Activated CD8-positive, alpha-beta memory T cell treated with anti-CD3 and anti-CD28 coated beads, Interleukin-2, amount 10 ng/mL, durations not matched to agents 7 days and 5 days (primary cell): ENCODE measurements around the gene INTS2. TPM values are rescaled to one million over a fixed set of nuclear protein-coding genes. Genes with fewer than 3 reads are reported as not detected.

Experiments
- ATAC-seq: fragments of 150-1000 bp; cut with Tn5 transposase; one replicate; pipeline ENCODE4 v1.10.0; 2021; ENCODE audit warnings: moderate library complexity
- CTCF ChIA-PET: fragments of 350-600 bp; sonication (Branson Sonifier 250); formaldehyde crosslinking; loops from one replicate; lab custom pipeline; 2021; ENCODE audit warnings: antibody characterized with exemption; lab: Charles Lee
- DNase-seq: peaks from one replicate; pipeline ENCODE4 v3.0.0-alpha.2; 2020
- H3K27ac Mint-ChIP-seq: one replicate; pipeline ENCODE4 v1.8.0; 2021; ENCODE audit warnings: mild to moderate bottlenecking, mixed read lengths
- H3K27me3 Mint-ChIP-seq: one replicate; pipeline ENCODE4 v1.8.0; 2021; ENCODE audit warnings: mixed read lengths
- H3K36me3 Mint-ChIP-seq: one replicate; pipeline ENCODE4 v1.8.0; 2021; ENCODE audit warnings: mild to moderate bottlenecking, mixed read lengths
- H3K4me1 Mint-ChIP-seq: one replicate; pipeline ENCODE4 v1.8.0; 2021; ENCODE audit warnings: mixed read lengths
- H3K4me3 Mint-ChIP-seq: one replicate; pipeline ENCODE4 v1.8.0; 2021; ENCODE audit warnings: mild to moderate bottlenecking, moderate library complexity, mixed read lengths
- H3K9me3 Mint-ChIP-seq: one replicate; pipeline ENCODE4 v1.8.0; 2022; ENCODE audit warnings: low read depth, mixed read lengths
- total RNA-seq, 2 experiments: library from RNA; stranded (reverse); gene quantifications; one replicate each; pipeline ENCODE4 v1.2.3, GENCODE V29; 2021

The INTS2 gene
- total RNA-seq, 2 experiments from 2014 or later, result 24.5 to 26.6 TPM

DNA sequence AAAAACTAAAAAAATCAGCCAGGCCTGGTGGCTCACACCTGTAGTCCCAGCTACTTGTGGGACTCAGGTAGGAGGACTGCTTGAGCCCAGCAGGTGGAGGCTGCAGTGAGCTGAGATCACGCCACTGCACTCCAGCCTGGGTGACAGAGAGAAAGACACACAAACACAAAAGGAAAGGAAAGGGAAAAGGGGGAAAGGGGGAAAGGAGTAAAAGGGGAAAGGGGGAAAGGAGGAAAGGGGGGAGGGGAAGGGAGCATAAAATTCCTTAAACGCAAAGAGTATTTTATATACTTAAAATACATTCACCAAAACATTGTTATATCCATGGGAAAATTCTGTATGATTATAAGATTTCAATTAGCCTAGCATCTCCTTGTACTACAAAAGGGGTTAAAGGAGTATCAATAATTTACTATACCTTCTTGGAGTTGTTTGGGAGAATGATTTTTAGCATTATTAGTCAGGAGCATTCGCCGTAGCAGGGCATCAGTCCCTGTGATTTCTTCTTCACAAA lies 47.1 kb downstream of the INTS2 start:
- Mint-ChIP-seq H3K9me3 (no peaks in the 10 kb centered on the region), H3K4me3 (no peak overlapping the region), H3K27ac (no peak overlapping the region), H3K4me1 (no peaks in the 10 kb centered on the region), H3K36me3 (peaks cover 27% of the 10 kb centered on the region), H3K27me3 (no peaks in the 10 kb centered on the region)
- CTCF ChIA-PET, result no interaction called here
- ATAC-seq (no peak), DNase-seq (no peak)

DNA sequence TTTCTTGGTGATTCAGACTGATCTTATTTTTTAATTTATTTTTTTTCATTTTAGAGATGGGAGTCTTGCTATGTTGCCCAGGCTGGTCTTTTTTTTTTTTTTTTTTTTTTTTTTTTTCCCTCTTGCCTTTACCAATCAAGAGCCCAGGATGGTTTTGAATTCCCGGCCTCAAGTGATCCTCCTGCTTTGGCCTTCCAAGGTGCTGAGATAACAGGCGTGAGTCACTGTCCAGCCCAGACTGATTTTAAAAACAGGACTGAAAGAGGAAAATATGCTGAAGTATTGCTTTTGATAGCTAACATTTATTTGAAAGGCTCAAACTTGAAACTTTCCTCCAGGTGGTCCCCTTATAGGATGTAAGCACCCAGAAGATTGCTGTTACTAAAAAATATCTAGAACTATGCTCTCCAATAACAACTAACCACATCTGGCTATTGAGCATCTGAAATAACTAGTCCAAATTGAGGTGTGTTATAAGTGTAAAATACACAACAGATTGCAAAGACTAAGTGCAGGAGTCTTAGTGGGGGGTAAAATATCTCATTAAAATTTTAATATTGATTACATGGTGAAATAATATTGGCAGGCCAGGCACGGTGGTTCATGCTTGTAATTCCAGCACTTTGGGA lies 48.7 kb downstream of the INTS2 start:
- no peak overlapping the region for H3K27ac Mint-ChIP-seq
- CTCF ChIA-PET, result no interaction called here
- ATAC-seq, result no peak
- no peaks in the 10 kb centered on the region for H3K27me3 Mint-ChIP-seq
- H3K36me3 Mint-ChIP-seq, result peaks cover 24% of the 10 kb centered on the region
- H3K9me3 Mint-ChIP-seq, result no peaks in the 10 kb centered on the region
- H3K4me3 Mint-ChIP-seq, result no peak overlapping the region
- H3K4me1 Mint-ChIP-seq, result no peaks in the 10 kb centered on the region
- DNase-seq, result no peak

DNA sequence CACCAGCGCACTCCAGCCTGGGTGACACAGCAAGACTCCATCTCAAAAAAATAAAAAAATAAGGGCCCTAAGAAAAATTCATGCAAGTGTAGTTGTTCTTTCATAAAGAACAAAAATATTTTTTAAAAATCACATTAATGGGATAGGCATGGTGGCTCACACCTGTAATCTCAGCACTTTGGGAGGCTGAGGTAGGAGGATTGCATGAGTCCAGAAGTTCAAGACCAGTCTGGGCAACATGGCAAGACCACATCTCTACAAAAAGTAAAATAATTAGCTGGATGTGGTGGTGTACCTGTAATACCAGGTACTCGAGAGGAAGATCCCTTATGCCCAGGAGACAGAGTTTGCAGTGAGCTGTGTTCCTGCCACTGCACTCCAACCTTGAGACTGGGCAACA lies 49.3 kb downstream of the INTS2 start:
- H3K9me3 Mint-ChIP-seq, result no peaks in the 10 kb centered on the region
- ATAC-seq, result no peak
- H3K36me3 Mint-ChIP-seq, result peaks cover 28% of the 10 kb centered on the region
- DNase-seq, result no peak
- no peak overlapping the region for H3K27ac Mint-ChIP-seq
- no peak overlapping the region for H3K4me3 Mint-ChIP-seq
- H3K4me1 Mint-ChIP-seq, result no peaks in the 10 kb centered on the region
- no peaks in the 10 kb centered on the region for H3K27me3 Mint-ChIP-seq
- CTCF ChIA-PET, result no interaction called here

DNA sequence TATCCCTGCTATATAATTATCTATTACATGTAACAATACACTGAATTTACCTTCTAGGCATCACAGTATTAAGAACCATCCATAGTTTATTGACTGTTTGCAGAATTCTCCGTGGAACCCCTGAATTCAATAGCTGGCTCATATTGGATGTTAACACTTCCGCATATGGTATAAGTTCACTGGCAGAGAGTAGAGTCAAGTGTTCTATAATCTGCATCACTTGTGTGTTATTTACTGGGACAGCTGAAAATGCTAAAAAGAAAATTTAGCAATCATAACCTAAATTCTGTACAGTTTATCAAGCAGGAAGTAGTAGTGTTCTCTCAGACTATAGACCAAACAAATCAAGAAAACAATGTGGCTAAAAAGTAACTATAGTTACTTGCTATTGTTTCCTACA lies 49.9 kb downstream of the INTS2 start:
- DNase-seq (no peak), ATAC-seq (no peak)
- CTCF ChIA-PET, result no interaction called here
- no peak overlapping the region for H3K4me3 Mint-ChIP-seq
- H3K27me3 Mint-ChIP-seq, result no peaks in the 10 kb centered on the region
- H3K27ac Mint-ChIP-seq, result no peak overlapping the region
- no peaks in the 10 kb centered on the region for H3K9me3 Mint-ChIP-seq
- no peaks in the 10 kb centered on the region for H3K4me1 Mint-ChIP-seq
- H3K36me3 Mint-ChIP-seq, result peaks cover 28% of the 10 kb centered on the region

DNA sequence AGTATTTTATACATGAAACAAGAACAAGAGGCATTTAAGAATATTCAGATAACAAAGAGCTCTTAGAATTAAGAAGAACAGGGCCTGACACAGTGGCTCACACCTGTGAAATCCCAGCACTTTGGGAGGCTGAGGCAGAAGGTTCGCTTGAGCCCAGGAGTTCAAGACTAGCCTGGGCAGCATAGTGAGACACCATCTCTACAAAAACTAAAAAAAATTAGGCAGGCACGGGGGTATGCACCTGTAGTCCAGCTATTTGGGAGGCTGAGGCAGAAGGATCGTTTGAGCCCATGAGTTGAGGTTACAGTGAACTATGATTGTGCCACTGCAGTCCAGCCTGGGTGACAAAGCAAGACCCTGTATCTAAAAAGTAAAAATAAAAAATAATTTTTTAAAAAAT lies 52.0 kb downstream of the INTS2 start:
- Mint-ChIP-seq H3K27me3 (no peaks in the 10 kb centered on the region), H3K4me1 (no peaks in the 10 kb centered on the region), H3K9me3 (no peaks in the 10 kb centered on the region), H3K4me3 (no peak overlapping the region), H3K36me3 (peaks cover 22% of the 10 kb centered on the region), H3K27ac (no peak overlapping the region)
- no peak for DNase-seq
- CTCF ChIA-PET, result interaction anchor here (0.8 kb wide), 1 partner anchor 234 kb away, joined by 3 read pairs; no protein-coding TSS in a partner anchor
- ATAC-seq, result no peak

DNA sequence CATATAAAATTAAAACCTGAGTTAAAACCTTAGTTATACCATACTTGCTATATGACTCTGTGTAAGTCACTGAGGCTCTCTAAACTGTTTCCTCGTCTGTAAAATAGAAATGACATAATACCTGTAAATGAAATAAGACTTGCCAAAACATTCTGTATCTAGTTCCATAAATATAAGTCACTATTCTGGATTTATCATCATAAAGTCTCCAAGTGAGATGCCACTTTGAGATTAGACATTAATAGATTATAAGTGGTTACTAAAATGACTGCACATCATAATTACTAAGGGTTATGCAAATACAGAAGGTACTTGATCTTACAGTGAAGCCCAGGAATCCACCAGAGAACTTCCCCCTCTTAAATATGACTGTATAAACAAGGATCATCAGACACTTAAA lies 52.5 kb downstream of the INTS2 start:
- ATAC-seq, result no peak
- H3K27ac Mint-ChIP-seq, result no peak overlapping the region
- DNase-seq, result no peak
- H3K36me3 Mint-ChIP-seq, result peaks cover 26% of the 10 kb centered on the region
- H3K27me3 Mint-ChIP-seq, result no peaks in the 10 kb centered on the region
- H3K9me3 Mint-ChIP-seq, result no peaks in the 10 kb centered on the region
- H3K4me3 Mint-ChIP-seq, result no peak overlapping the region
- CTCF ChIA-PET, result interaction anchor here (0.8 kb wide), 1 partner anchor 234 kb away, joined by 3 read pairs; no protein-coding TSS in a partner anchor
- H3K4me1 Mint-ChIP-seq, result no peaks in the 10 kb centered on the region

DNA sequence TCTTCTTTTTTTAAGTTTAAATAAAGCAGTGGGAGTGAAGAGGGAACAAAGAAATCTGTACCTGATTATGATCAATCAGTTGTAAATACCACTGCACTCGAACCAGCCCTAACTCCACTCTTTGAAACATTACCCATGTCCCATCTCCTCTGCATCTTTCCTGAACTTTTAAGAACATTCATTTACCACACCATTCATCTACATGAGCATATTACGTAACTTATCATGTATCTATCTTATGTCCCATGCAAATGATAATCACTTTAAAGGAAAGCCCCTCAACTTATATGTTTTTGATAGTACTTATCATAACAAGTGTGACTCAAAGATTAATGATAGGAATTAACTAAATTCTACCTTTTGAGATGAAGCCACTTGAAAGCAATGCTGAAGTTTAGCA lies 53.7 kb downstream of the INTS2 start:
- Mint-ChIP-seq H3K9me3 (no peaks in the 10 kb centered on the region), H3K27ac (no peak overlapping the region), H3K4me1 (no peaks in the 10 kb centered on the region), H3K4me3 (no peak overlapping the region), H3K36me3 (peaks cover 28% of the 10 kb centered on the region), H3K27me3 (no peaks in the 10 kb centered on the region)
- ATAC-seq, result no peak
- CTCF ChIA-PET, result no interaction called here
- no peak for DNase-seq

DNA sequence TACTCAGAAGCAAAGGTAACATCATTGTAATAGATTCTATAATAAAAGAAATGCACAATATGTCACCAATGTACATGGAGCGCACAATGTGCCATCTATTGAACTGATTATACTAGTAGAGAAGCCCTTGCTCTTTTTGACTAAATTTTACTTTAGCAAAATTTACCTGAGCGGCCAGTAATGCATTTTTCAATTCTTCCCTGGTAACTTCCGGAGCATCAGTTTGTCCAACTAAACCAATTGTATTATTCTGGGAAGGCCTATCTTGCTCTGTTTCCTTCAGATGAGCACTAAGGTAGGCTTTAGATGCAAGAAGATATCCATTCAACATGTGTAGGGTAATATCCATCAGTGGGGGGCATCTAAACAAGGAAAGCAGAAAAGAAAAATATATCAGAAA lies 55.7 kb downstream of the INTS2 start:
- H3K4me3 Mint-ChIP-seq, result no peak overlapping the region
- CTCF ChIA-PET, result interaction anchor here (1.6 kb wide), 1 partner anchor 9 kb away, joined by 4 read pairs; the partner anchor contains the start of gene BRIP1
- ATAC-seq, result no peak
- no peak overlapping the region for H3K27ac Mint-ChIP-seq
- DNase-seq, result no peak
- no peaks in the 10 kb centered on the region for H3K9me3 Mint-ChIP-seq
- no peaks in the 10 kb centered on the region for H3K4me1 Mint-ChIP-seq
- H3K36me3 Mint-ChIP-seq, result peaks cover 26% of the 10 kb centered on the region
- no peaks in the 10 kb centered on the region for H3K27me3 Mint-ChIP-seq

DNA sequence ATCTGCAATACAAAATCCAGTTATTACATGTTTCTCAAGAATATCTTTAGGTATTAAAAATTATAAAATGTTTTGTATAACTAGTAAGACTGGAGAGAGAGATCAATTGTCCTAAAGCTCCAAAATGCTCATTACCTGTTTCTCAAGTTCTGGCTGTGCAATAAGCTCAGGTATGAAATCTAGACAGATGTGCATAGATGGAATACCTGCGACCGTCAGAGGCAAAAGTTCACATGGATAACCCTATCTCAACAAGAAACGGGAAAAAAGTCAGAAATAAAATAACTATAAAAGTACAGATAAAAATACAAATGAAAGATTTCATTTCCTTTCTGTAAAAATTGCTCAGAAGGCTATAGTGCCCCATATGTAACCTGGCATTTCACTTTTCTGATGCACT lies 58.6 kb downstream of the INTS2 start:
- no peaks in the 10 kb centered on the region for H3K27me3 Mint-ChIP-seq
- peaks cover 26% of the 10 kb centered on the region for H3K36me3 Mint-ChIP-seq
- peaks cover 2% of the 10 kb centered on the region for H3K4me1 Mint-ChIP-seq
- no peak overlapping the region for H3K4me3 Mint-ChIP-seq
- ATAC-seq (no peak), DNase-seq (no peak)
- no peak overlapping the region for H3K27ac Mint-ChIP-seq
- CTCF ChIA-PET, result no interaction called here
- H3K9me3 Mint-ChIP-seq, result no peaks in the 10 kb centered on the region

DNA sequence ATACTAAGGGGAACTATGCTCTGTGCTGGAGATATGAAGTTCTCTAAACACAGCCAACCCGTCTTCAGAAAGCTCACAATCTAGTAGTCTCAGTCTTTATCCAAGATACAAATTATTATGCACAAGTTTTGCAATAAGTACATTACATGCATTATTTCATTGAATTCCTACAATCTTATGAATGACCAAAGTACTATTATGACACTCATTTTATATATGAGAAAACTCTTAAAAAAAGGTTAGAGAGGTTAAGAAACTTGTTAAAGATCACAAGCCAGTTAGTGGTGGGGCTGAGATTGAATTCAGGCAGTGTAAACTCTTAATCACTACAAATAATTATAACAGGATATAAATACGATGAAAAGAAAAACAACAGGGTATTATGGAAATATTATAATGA lies 59.7 kb downstream of the INTS2 start:
- CTCF ChIA-PET, result no interaction called here
- no peaks in the 10 kb centered on the region for H3K27me3 Mint-ChIP-seq
- no peaks in the 10 kb centered on the region for H3K9me3 Mint-ChIP-seq
- H3K27ac Mint-ChIP-seq, result no peak overlapping the region
- no peak overlapping the region for H3K4me3 Mint-ChIP-seq
- peaks cover 9% of the 10 kb centered on the region for H3K4me1 Mint-ChIP-seq
- H3K36me3 Mint-ChIP-seq, result peaks cover 22% of the 10 kb centered on the region
- ATAC-seq (no peak), DNase-seq (no peak)

DNA sequence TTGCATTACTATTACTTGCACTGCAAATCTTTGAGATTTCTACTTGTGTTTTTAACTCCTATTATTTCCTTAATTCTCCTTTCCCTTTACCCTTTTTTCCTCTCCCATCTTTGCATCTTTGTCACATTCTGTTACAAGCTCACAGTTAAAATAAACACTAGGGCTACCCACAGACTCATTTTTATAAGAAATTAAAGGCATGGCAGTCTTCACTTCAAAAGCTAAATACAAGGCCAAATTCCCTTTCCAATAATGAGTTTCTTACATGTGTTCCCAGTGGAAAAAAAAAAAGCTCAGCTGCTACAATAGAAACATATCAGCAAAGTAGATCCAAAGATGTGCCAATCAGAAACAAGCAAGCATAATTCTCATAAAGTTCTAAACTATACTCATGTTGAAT lies 60.7 kb downstream of the INTS2 start:
- Mint-ChIP-seq H3K9me3 (no peaks in the 10 kb centered on the region), H3K4me1 (peaks cover 15% of the 10 kb centered on the region), H3K27ac (no peak overlapping the region), H3K27me3 (no peaks in the 10 kb centered on the region), H3K36me3 (peaks cover 21% of the 10 kb centered on the region), H3K4me3 (no peak overlapping the region)
- ATAC-seq (no peak), DNase-seq (no peak)
- CTCF ChIA-PET, result no interaction called here

DNA sequence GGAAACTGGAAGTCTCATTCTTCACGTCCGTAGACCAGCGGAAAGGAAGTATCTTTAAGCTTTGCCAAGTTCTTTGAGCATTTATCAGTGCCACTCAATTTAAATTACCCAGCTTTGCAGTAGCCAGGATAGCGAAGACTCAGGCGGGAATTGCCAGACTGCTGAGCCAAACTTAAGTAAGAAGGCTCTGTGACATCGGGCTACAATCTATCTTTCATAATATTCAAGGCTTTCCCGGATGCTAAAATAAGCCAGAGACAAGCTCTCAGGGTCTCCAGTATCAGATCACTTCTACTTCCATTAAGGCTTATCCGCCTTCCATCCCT lies 64.0 kb downstream of the INTS2 start:
- CTCF ChIA-PET, result interaction anchor here (1.5 to 2.9 kb wide), 5 partner anchors 9 to 202 kb away, joined by 4 to 14 read pairs (median 6); partner anchors contain the start of gene MED13
- Mint-ChIP-seq H3K36me3 (peaks cover 23% of the 10 kb centered on the region), H3K27me3 (no peaks in the 10 kb centered on the region), H3K9me3 (no peaks in the 10 kb centered on the region), H3K27ac (peak overlapping the region; percentile 92), H3K4me3 (peak overlapping the region; percentile 97), H3K4me1 (peaks cover 35% of the 10 kb centered on the region)
- DNase-seq (no peak), ATAC-seq (no peak)

DNA sequence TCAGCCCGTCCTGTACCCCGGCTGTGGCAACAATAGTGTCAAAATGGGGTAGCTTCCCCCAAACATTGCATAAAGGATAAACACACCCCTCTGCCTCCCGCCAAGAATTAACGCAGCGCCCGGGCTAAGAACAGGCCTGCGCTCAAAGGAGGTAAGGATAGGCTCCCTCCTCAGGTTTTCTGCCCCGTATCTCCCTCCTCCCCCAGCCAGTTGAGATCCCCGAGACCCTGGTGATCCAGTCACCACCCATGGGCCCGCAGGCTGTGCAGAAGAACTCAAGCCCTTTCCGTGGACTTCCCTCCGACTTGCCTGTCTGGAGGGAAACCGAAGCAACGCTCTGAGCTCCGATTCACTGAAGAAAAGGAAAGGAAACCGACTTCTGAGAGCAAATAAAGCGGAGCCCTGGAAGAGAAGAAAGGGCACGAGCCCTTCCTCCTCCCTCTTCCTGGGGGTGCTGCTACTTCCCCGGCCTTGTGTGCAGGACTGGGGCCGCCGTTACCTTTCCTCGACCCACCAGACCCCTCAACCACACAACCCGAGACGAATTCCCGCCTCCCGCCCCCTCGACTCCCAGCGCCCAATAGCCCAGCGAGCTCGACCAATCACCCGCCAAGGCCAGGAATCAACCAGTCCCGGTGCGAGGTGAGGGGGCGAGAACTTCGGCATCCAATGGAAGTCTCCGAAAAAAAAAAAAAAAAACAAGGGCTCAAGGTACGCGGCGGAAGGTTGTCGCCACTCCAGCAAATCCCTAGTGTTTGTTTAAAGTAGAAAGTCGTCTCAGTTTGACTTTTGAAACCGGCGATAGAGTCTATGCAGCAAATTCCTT lies 64.6 kb downstream of the INTS2 start, which contains the start of gene BRIP1:
Gene BRIP1 (minus strand): TSS at position 554 of the 826 bp plus-strand sequence. CDS start 1,989 bp downstream, outside the sequence.
- Mint-ChIP-seq H3K27ac (peak within 1 kb of the TSS; percentile 92), H3K27me3 (no peaks in the 10 kb centered on the region), H3K9me3 (no peaks in the 10 kb centered on the region), H3K4me3 (peak within 1 kb of the TSS; percentile 97), H3K4me1 (peaks cover 35% of the 10 kb centered on the region), H3K36me3 (peaks cover 22% of the 10 kb centered on the region)
- DNase-seq (peak; percentile 96), ATAC-seq (peak; percentile 97)
- CTCF ChIA-PET, result interaction anchor here (1.1 to 2.9 kb wide), 6 partner anchors 10 to 203 kb away, joined by 3 to 14 read pairs (median 5); partner anchors contain the start of gene MED13
